ENCODE results near the gene MAZ. TPM values are rescaled to one million over a fixed set of nuclear protein-coding genes. Genes with fewer than 3 reads are reported as not detected.
"Not testable (repeated sequence)": the region's sequence is repeated elsewhere in the genome, so short reads cannot be mapped to it uniquely, and the experiment has no call there.

MAZ gene
- total RNA-seq (2014; rRNA removed; shearing (Covaris generic)): 289 and 412 TPM in 2 replicates
- polyA plus RNA-seq (2015; cell fraction: cytosol; rRNA removed): 167 and 168 TPM in 2 replicates
- polyA plus RNA-seq (2015; cell fraction: nucleus; rRNA removed): 109 and 141 TPM in 2 replicates

- DNase-seq (ENCODE audit: low read depth): no peak
Observed at GRCh38 chr16:29806099-29806579, at the start of gene MAZ. Gene MAZ (plus strand): TSS chr16:29806529. CDS start chr16:29806702, 173 bp downstream.

- no peak for DNase-seq (ENCODE audit: low read depth)
Observed at GRCh38 chr16:29756654-29757053, 49.7 kb upstream of the MAZ start.

DNA sequence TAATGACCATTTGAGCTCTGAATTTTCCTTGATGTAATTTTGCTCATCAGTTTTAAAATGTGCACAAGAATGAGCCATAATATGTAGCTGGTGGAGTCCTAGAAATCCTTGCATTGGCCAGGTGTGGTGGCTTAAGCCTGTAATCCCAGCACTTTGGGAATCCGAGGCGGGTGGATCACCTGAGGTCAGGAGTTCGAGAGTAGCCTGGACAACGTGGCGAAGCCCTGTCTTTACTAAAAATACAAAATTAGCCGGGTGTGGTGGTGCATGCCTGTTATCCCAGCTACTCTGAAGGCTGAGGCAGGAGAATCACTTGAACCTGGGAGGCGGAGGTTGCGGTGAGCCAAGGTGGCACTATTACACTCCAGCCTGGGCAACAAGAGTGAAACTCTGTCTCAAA, 49.2 kb upstream of the MAZ start:
- not testable (repeated sequence) for DNase-seq (ENCODE audit: low read depth)

GRCh38 chr16:29757950-29758466, 48.3 kb upstream of the MAZ start:
- no peak for DNase-seq (ENCODE audit: low read depth)

- no peak for DNase-seq (ENCODE audit: low read depth)
Observed at GRCh38 chr16:29760567-29761279, 45.6 kb upstream of the MAZ start.

GRCh38 chr16:29761280-29761651, 45.1 kb upstream of the MAZ start:
- not testable (repeated sequence) for DNase-seq (ENCODE audit: low read depth)

DNA sequence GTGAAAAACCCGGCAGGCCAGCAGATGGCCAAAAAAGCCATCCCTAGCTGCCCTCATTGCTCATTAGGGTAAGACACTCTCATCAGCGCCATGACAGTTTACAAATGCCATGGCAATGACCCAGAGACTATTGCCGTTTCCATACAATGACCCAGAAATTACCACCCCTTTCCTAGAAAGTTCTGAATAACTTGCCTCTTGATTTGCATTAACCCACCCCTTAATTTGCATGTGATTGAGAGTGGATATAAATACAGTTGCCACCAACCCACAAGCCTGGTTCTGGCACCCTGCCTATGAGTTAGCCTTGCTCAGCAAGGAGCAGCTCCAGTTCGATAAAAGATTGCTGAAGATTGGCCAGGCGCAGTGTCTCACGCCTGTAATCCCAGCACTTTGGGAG, 44.4 kb upstream of the MAZ start:
- no peak for DNase-seq (ENCODE audit: low read depth)

- no peak for DNase-seq (ENCODE audit: low read depth)
Observed at GRCh38 chr16:29763326-29763725, 43.0 kb upstream of the MAZ start.

GRCh38 chr16:29765167-29766032, 40.9 kb upstream of the MAZ start:
- DNase-seq (ENCODE audit: low read depth): no peak

DNA sequence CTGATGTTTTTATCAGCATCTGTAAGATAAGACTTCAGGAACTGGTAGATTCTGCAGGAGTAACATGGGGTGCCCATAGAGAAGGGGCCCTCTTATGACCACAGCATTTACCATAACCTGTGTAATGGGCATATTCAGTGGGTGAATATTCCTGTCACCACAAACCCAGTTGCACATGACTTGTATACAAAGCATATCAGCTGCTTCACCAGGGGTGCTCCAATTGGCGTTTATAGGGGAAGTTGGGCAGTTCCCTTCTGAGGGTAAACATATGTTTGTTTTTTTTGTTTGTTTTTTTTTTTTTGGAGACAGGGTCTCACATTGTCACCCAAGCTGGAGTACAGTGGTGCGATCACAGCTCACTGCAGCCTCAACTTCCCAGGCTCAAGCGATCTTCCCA, 39.8 kb upstream of the MAZ start:
- no peak for DNase-seq (ENCODE audit: low read depth)

- DNase-seq (ENCODE audit: low read depth): no peak
Observed at GRCh38 chr16:29767062-29767461, 39.3 kb upstream of the MAZ start.

GRCh38 chr16:29769507-29769906, 36.8 kb upstream of the MAZ start:
- no peak for DNase-seq (ENCODE audit: low read depth)

GRCh38 chr16:29770250-29770929, 35.9 kb upstream of the MAZ start:
- no peak for DNase-seq (ENCODE audit: low read depth)

DNA sequence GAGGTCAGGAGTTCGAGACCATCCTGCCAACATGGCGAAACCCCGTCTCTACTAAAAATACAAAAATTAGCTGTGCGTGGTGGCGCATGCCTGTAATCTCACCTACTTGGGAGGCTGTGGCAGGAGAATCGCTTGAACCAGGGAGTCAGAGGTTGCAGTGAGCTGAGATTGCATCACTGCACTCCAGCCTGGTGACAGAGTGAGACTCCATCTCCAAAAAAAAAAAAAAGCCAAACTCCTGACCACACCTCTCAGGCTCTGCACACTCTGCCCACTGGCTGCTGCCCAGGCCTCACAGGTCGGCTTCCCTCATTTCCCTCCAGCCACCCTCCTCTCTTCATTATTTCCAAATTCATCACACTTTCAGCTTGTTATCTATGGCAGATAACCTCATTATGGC, 34.0 kb upstream of the MAZ start:
- not testable (repeated sequence) for DNase-seq (ENCODE audit: low read depth)

DNA sequence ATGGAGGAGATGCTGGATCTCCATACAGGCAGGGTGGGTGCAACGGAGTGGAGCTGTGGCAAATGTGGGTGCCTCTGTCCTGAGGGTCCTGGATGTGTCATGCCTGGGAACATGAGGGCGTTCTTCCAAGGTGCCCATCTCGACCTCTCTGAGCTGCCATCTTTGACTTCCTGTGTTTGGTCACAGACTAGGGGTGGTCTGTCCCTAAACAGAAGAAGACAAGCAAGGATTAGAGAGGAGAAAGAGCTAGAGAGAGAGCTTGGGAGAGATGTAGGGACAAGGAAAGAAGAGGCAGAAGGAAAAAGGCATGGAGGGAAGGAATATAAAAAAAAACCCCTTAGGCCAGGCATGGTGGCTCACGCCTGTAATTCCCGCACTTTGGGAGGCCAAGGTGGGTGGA, 31.6 kb upstream of the MAZ start:
- no peak for DNase-seq (ENCODE audit: low read depth)

GRCh38 chr16:29775742-29776408, 30.5 kb upstream of the MAZ start:
- peak; percentile 49 for DNase-seq (ENCODE audit: low read depth)

GRCh38 chr16:29777576-29778350, 28.6 kb upstream of the MAZ start, which contains the start of gene ZG16:
Gene ZG16 (plus strand): TSS chr16:29778256. CDS start chr16:29779267, 1,011 bp downstream.
- DNase-seq (ENCODE audit: low read depth): no peak

- no peak for DNase-seq (ENCODE audit: low read depth)
Observed at GRCh38 chr16:29779474-29779873, 26.9 kb upstream of the MAZ start.

DNA sequence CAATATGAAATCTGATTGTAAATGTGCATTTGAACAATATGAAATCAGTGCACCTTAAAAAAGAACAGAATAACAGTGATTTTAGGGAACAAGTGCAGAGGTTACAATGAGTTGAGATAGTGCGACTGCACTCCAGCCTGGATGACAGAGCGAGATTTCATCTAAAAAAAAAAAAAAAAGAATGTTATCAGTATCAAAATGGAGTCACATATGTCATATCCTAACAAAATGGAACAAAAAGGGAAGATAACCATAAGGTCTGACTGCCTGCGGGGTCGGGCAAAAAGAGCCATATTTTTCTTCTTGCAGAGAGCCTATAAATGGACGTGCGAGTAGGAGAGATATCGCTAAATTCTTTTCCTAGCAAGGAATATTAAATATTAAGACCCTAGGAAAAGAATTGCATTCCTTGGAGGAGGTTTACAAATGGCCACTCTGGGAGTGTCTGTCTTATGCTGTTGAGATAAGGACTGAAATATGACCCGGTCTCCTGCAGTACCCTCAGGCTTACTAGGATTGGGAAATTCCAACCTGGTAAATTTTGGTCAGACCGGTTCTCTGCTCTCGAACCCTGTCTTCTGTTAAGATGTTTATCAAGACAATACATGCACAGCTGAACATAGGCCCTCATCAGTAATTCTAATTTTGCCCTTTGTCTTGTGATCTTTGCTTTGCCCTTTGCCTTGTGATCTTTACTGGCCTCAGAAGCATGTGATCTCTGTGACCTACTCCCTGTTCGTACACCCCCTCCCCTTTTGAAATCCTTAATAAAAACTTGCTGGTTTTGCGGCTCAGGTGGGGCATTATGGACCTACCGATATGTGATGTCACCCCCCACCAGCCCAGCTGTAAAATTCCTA, 23.0 kb upstream of the MAZ start:
- not testable (repeated sequence) for DNase-seq (ENCODE audit: low read depth)
